H1 (cell line): Measurements from ENCODE around the gene MEF2B. TPM values are rescaled to one million over a fixed set of nuclear protein-coding genes. Genes with fewer than 3 reads are reported as not detected.
"Not testable (repeated sequence)": the region's sequence is repeated elsewhere in the genome, so short reads cannot be mapped to it uniquely, and the experiment has no call there.

Experiments
- CTCF ChIA-PET: fragments of 300-600 bp; sonication (Branson Sonifier 250); formaldehyde crosslinking; loops from one replicate; lab custom pipeline; 2021; ENCODE audit not compliant: partially characterized antibody; lab: Charles Lee
- POLR2A ChIA-PET: fragments of 300-600 bp; sonication (Branson Sonifier 250); formaldehyde crosslinking; loops from one replicate; lab custom pipeline; 2021; ENCODE audit warnings: inconsistent platforms; ENCODE audit not compliant: partially characterized antibody; lab: Charles Lee
- DNase-seq, 2 experiments: peaks; one replicate each; pipeline versions ENCODE4 v3.0.0 to v3.0.0-alpha.2; 2010 to 2022; ENCODE audit warnings: low spot score in 2 of 2, low read depth in 1 of 2, mixed read lengths in 1 of 2
- FAIRE-seq: peaks from 2 replicates; lab custom pipeline; 2011; peaks lifted over from hg19 to GRCh38; lab: Jason Lieb, UNC
- H2AFZ ChIP-seq: 2 replicates; pipeline ENCODE4 v1.8.1; 2012; ENCODE audit warnings: low read length, inconsistent platforms
- H2AK5ac ChIP-seq: 2 replicates; pipeline ENCODE4 v1.6.1; 2013; ENCODE audit warnings: low read depth, low read length
- H2BK120ac ChIP-seq: replicated peaks from 2 replicates; pipeline ENCODE3; 2013; ENCODE audit warnings: low read depth, low read length, inconsistent platforms
- H2BK12ac ChIP-seq: 2 replicates; pipeline ENCODE4 v1.6.1; 2013; ENCODE audit warnings: low read depth, low read length
- H2BK15ac ChIP-seq: 2 replicates; pipeline ENCODE4 v1.6.1; 2013; ENCODE audit warnings: low read length
- H2BK20ac ChIP-seq: 2 replicates; pipeline ENCODE4 v1.6.1; 2013; ENCODE audit warnings: low read length
- H2BK5ac ChIP-seq: 2 replicates; pipeline ENCODE4 v1.6.1; 2013; ENCODE audit warnings: low read depth, low read length
- H3K14ac ChIP-seq: 2 replicates; pipeline ENCODE4 v1.6.1; 2013; ENCODE audit warnings: inconsistent platforms; ENCODE audit not compliant: insufficient read length
- H3K18ac ChIP-seq: 2 replicates; pipeline ENCODE4 v1.6.1; 2013; ENCODE audit warnings: low read length; ENCODE audit errors: extremely low read depth
- H3K23ac ChIP-seq: 2 replicates; pipeline ENCODE4 v1.6.1; 2013; ENCODE audit warnings: inconsistent platforms; ENCODE audit not compliant: insufficient read length
- H3K23me2 ChIP-seq: 2 replicates; pipeline ENCODE4 v1.6.1; 2013; ENCODE audit warnings: low read depth, low read length
- H3K27ac ChIP-seq: 2 replicates; pipeline ENCODE4 v1.6.1; 2011; ENCODE audit warnings: low read depth, low read length, inconsistent platforms
- H3K27me3 ChIP-seq, 4 experiments: replicated peaks in 1 of 4; 1 replicate in 1 of 4; 2 replicates in 3 of 4; pipeline versions ENCODE4 v1.6.1 to v1.8.1; 2011 to 2013; ENCODE audit warnings: low read length in 3 of 4, mild to moderate bottlenecking in 3 of 4, inconsistent platforms in 2 of 4, mixed read lengths in 2 of 4, moderate library complexity in 1 of 4; ENCODE audit not compliant: control insufficient read depth in 3 of 4, insufficient read depth in 3 of 4; ENCODE audit errors: extremely low read depth in 1 of 4
- H3K36me3 ChIP-seq, 4 experiments: 2 replicates each; pipeline versions ENCODE4 v1.6.1 to v1.8.1; 2011 to 2013; ENCODE audit warnings: mild to moderate bottlenecking in 4 of 4, low read length in 3 of 4, moderate library complexity in 2 of 4, control low read depth in 1 of 4, inconsistent platforms in 1 of 4; ENCODE audit not compliant: insufficient read depth in 4 of 4, control insufficient read depth in 2 of 4
- H3K4ac ChIP-seq: replicated peaks from 2 replicates; pipeline ENCODE3; 2013; ENCODE audit warnings: low read length, low read depth, mixed read lengths, inconsistent platforms; ENCODE audit not compliant: insufficient read length
- H3K4me1 ChIP-seq, 4 experiments: replicated peaks in 1 of 4; 1 replicate in 1 of 4; 2 replicates in 3 of 4; pipeline versions ENCODE4 v1.6.1 to v1.8.1; 2011 to 2013; ENCODE audit warnings: low read length in 3 of 4, inconsistent platforms in 2 of 4, mixed read lengths in 1 of 4; ENCODE audit not compliant: insufficient read depth in 4 of 4, control insufficient read depth in 3 of 4
- H3K4me2 ChIP-seq, 2 experiments: 2 replicates each; pipeline versions ENCODE4 v1.6.1 to v1.8.1; 2011 to 2013; ENCODE audit warnings: low read depth in 2 of 2, low read length in 2 of 2, control low read depth in 1 of 2, inconsistent platforms in 1 of 2, mild to moderate bottlenecking in 1 of 2; ENCODE audit not compliant: insufficient read depth in 1 of 2
- H3K4me3 ChIP-seq, 4 experiments: fragments of 200-600, 300-600 bp in 1 of 4; sonication (generic), shearing (Covaris generic), sonication (Bioruptor Twin) in 1 of 4; 2 replicates each; pipeline versions ENCODE4 v1.5.1 to v1.8.1; 2011 to 2016; ENCODE audit warnings: low read length in 4 of 4, low read depth in 3 of 4, control low read depth in 2 of 4, inconsistent platforms in 2 of 4, mild to moderate bottlenecking in 2 of 4, mixed read lengths in 1 of 4, moderate library complexity in 1 of 4; ENCODE audit not compliant: insufficient read depth in 2 of 4; ENCODE audit errors: extremely low read depth in 1 of 4
- H3K56ac ChIP-seq: replicated peaks from 2 replicates; pipeline ENCODE3; 2013; ENCODE audit warnings: low read depth, mild to moderate bottlenecking, mixed read lengths, low read length, inconsistent platforms; ENCODE audit not compliant: insufficient read length
- H3K79me1 ChIP-seq: 2 replicates; pipeline ENCODE4 v1.6.1; 2013; ENCODE audit warnings: low read depth, low read length, control low read depth
- H3K79me2 ChIP-seq, 2 experiments: 2 replicates each; pipeline versions ENCODE4 v1.6.1 to v1.8.1; 2012 to 2013; ENCODE audit warnings: low read length in 2 of 2, mild to moderate bottlenecking in 2 of 2, inconsistent platforms in 1 of 2; ENCODE audit not compliant: insufficient read depth in 2 of 2, control insufficient read depth in 1 of 2
- H3K9ac ChIP-seq, 4 experiments: replicated peaks in 1 of 4; 1 replicate in 1 of 4; 2 replicates in 3 of 4; pipeline versions ENCODE4 v1.6.1 to v1.8.1; 2011 to 2013; ENCODE audit warnings: low read depth in 3 of 4, low read length in 3 of 4, control low read depth in 2 of 4, mild to moderate bottlenecking in 2 of 4, moderate library complexity in 2 of 4, inconsistent platforms in 1 of 4; ENCODE audit errors: extremely low read depth in 1 of 4
- H3K9me3 ChIP-seq, 2 experiments: 2 replicates each; pipeline versions ENCODE4 v1.6.1 to v1.8.1; 2012 to 2013; ENCODE audit warnings: mild to moderate bottlenecking in 2 of 2, moderate library complexity in 2 of 2, control low read depth in 1 of 2, inconsistent platforms in 1 of 2, low read depth in 1 of 2, low read length in 1 of 2, mixed read lengths in 1 of 2; ENCODE audit not compliant: insufficient read depth in 2 of 2
- H4K20me1 ChIP-seq, 2 experiments: replicated peaks in 1 of 2; 2 replicates each; pipeline versions ENCODE3 to v1.8.1; 2011 to 2013; ENCODE audit warnings: inconsistent platforms in 2 of 2, low read length in 2 of 2, mild to moderate bottlenecking in 1 of 2; ENCODE audit not compliant: insufficient read depth in 2 of 2, control insufficient read depth in 1 of 2
- H4K5ac ChIP-seq: 2 replicates; pipeline ENCODE4 v1.6.1; 2013; ENCODE audit warnings: low read length, low read depth, mixed read lengths, inconsistent platforms; ENCODE audit not compliant: insufficient read length
- H4K8ac ChIP-seq: 2 replicates; pipeline ENCODE4 v1.8.0; 2013; ENCODE audit warnings: mild to moderate bottlenecking, moderate library complexity, low read length, inconsistent platforms; ENCODE audit not compliant: insufficient read depth; ENCODE audit errors: extremely low read depth
- H4K91ac ChIP-seq: replicated peaks from 2 replicates; pipeline ENCODE3; 2013; ENCODE audit warnings: low read length, mixed read lengths, inconsistent platforms; ENCODE audit not compliant: insufficient read length
- CHD1 ChIP-seq: IDR thresholded peaks from 2 replicates; pipeline ENCODE4 v1.6.1; 2012; ENCODE audit warnings: low read depth, low read length, improper control_type of control experiment
- GABPA ChIP-seq: IDR thresholded peaks from 2 replicates; pipeline ENCODE4 v1.6.1; 2011; ENCODE audit warnings: mild to moderate bottlenecking, low read length, moderate library complexity, borderline replicate concordance; ENCODE audit not compliant: insufficient read depth
- RNF2 ChIP-seq: fragments of 200-900, 300-1000 bp; sonication (generic); IDR thresholded peaks from 2 replicates; pipeline ENCODE4 v1.7.1; 2016; ENCODE audit warnings: borderline replicate concordance, low read depth, mild to moderate bottlenecking, antibody characterized with exemption, low read length; ENCODE audit not compliant: poor library complexity, severe bottlenecking; ENCODE audit errors: missing control alignments
- WGBS, 2 experiments: shearing (Covaris generic) in 1 of 2; methylation state at CpG; one replicate each; pipeline versions ENCODE4 v1.1.6 to v1.1.7; 2013 to 2015; ENCODE audit warnings: low lambda C conversion rate in 2 of 2, mixed read lengths in 2 of 2, inconsistent platforms in 1 of 2, low coverage in 1 of 2, missing lambda C conversion rate in 1 of 2; ENCODE audit not compliant: insufficient replicate concordance in 2 of 2, insufficient coverage in 1 of 2, insufficient read length in 1 of 2; ENCODE audit errors: extremely low coverage in 1 of 2, missing lambda C conversion rate in 1 of 2; 5-methylcytosine and 5-hydroxymethylcytosine counted together
- polyA plus RNA-seq, 7 experiments: library from polyadenylated mRNA; depleted of rRNA in 3 of 7; stranded (reverse) in 5 of 7; unstranded in 2 of 7; fragments of >200 nt in 5 of 7; fragments of 200-250 nt in 2 of 7; gene quantifications; 1 replicate in 5 of 7; 2 replicates in 1 of 7; 4 replicates in 1 of 7; pipeline versions ENCODE4 v1.2.1 to v1.2.3, GENCODE V29; 2011 to 2013; ENCODE audit warnings: missing spikeins in 2 of 7, mixed read lengths in 2 of 7
- total RNA-seq: library from RNA; stranded (reverse); fragmentation: NEBNext Ultra II Directional; extraction: Animal tissue kit (Norgen Biotek cat#: 25700); gene quantifications from 2 replicates; pipeline ENCODE4 v1.2.1, GENCODE V29; 2021
- TF ChIP-seq, protein P1 (sequence below): IDR thresholded peaks from 2 replicates; pipeline ENCODE4 v1.6.1; 2011; ENCODE audit warnings: low read length, improper control_type of control experiment

The MEF2B gene
- total and polyA plus RNA-seq, 2 of the 8 experiments (the other 6 are each of a cell fraction or from before 2014, with no cell fraction given), result 2.8 to 3.7 TPM

GRCh38 chr19:19149435-19149834, 20.6 kb downstream of the MEF2B start (continued):
- TF ChIP-seq, protein P1, sequence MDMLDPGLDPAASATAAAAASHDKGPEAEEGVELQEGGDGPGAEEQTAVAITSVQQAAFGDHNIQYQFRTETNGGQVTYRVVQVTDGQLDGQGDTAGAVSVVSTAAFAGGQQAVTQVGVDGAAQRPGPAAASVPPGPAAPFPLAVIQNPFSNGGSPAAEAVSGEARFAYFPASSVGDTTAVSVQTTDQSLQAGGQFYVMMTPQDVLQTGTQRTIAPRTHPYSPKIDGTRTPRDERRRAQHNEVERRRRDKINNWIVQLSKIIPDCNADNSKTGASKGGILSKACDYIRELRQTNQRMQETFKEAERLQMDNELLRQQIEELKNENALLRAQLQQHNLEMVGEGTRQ, result no peak
- TF ChIP-seq GABPA (no peak), CHD1 (no peak), RNF2 (no peak)

DNA sequence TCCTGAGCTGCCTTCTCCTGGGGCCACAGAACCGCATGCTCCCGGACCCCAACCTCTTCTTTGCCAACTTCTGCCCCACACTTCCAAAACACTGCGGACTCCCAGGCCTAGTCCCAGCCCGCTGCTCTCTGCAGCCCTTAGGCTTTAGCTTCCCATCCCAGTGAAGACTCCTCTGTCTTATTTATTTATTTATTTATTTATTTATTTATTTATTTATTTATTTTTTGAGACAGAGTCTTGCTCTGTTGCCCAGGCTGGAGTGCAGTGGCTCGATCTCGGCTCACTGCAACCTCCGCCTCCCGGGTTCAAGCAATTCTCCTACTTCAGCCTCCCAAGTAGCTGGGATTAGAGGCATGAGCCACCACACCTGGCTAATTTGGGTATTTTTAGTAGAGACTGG, 21.6 kb downstream of the MEF2B start:
- not testable (repeated sequence) for H3K36me3 ChIP-seq, H3K4ac ChIP-seq, H3K23ac ChIP-seq, H2BK20ac ChIP-seq, H3K23me2 ChIP-seq, H3K14ac ChIP-seq, H2BK15ac ChIP-seq, H2BK5ac ChIP-seq, H4K8ac ChIP-seq, H4K91ac ChIP-seq, H4K5ac ChIP-seq, DNase-seq, H3K79me2 ChIP-seq, H2BK12ac ChIP-seq, H3K18ac ChIP-seq, H3K4me1 ChIP-seq, H2BK120ac ChIP-seq, FAIRE-seq, H4K20me1 ChIP-seq, H3K4me2 ChIP-seq, H2AK5ac ChIP-seq, H3K79me1 ChIP-seq, H3K4me3 ChIP-seq, H3K56ac ChIP-seq, H3K9me3 ChIP-seq, H3K27me3 ChIP-seq, H3K9ac ChIP-seq, H2AFZ ChIP-seq, H3K27ac ChIP-seq
- POLR2A ChIA-PET, result interaction anchor here (0.7 to 5.7 kb wide), 8 partner anchors 8 to 45 kb away, joined by 3 to 33 read pairs (median 4); partner anchors contain the start of gene MEF2B
- WGBS, 2 experiments, result 95% methylated on average over 8 of the region's 8 CpGs; no CpG with 5 or more reads in 1 of the 2 experiments
- CTCF ChIA-PET, result interaction anchor here (0.7 to 4.7 kb wide), 14 partner anchors 8 to 81 kb away, joined by 3 to 85 read pairs (median 3); no protein-coding TSS in a partner anchor
